ENCODE measurements around the gene KRABD2.
"Not testable (repeated sequence)": the region's sequence is repeated elsewhere in the genome, so short reads cannot be mapped to it uniquely, and the experiment has no call there.

Gene KRABD2

GRCh38 chr17:8376271-8377067 is at the start of gene KRABD2:
Gene KRABD2 (minus strand): TSS chr17:8376704.
- DNase-seq = peak; percentile 35

DNA sequence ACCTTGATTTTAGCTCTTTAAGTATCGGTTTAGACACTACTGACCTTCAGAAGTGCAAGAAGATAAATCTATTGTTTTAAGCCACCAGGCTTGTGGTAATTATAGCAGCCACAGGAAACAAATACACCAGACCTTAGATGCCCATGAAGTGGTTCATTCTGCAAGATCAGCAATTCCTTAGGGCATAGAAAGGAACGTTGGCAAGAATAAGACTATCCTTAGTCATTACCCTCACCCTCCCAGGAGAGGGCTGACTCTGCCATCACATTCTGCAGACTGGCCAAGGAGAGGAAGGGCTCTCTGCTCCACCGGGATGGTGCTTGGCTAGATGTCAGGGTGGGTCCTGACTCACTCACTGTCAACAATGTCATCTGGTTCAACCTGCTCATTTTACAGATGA is 45.1 kb upstream of the KRABD2 start:
- no peak for DNase-seq

DNA sequence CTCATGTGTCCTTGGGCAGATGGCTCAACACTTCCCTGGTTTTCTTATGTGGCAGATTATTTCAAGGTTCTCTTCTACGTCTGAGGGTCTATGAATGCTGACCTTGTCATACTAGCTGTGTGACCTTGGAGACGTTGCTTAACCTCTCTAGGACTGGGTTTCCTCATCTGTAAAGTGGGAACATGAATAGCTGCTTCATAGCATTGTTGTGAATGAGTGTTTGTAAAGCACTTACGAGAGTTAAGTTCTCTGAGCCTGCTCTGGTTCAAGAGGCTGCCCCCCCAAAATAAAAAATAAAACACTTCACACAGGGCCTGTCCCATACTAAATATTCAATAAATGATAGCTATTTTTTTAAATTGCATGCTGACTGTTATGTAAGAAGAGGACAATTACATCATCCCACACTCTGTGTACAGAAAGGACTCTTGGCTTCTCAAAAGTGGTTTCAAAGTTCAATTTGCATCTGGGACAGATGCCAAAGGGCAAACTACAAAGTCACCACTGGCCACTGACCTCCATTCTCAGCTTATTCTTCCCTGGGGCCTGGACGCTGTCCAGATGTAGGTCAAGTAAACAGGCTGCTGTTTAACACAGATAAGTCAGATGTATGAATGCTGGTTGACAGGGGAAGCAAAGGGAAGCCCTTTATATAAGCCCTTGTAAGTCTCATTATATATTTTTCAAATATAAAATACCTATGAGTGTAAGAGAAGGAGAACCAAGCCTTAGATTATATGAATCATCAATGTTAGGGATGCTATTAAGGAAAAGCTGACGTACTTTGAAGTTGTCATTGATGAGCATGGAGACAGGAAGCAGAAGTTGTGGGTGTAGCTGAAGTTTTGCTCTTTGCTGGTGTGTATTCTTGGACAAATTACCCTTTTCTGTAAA is 43.8 kb upstream of the KRABD2 start:
- no peak for DNase-seq

- DNase-seq = no peak
These were observed 42.8 kb upstream of the KRABD2 start for GRCh38 chr17:8419305-8419704.

DNA sequence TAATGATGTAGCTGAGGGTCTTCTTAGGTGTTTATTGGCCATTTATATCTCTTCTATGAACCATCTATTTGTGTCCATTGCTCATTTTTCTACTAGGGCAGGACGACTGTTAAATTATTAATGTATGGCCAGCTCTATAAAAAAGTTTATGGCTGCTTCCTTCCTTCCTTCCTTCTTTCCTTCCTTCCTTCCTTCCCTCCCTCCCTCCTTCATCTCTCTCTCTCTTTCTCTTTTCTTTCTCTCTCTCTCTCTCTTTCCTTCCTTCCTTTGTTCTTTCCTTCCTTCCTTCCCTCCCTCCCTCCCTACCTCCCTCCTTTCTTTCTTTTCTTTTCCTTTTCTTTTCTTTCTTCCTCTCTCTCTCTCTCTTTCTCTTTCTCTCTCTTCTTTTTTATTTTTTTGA is 42.0 kb upstream of the KRABD2 start:
- no peak for DNase-seq

DNA sequence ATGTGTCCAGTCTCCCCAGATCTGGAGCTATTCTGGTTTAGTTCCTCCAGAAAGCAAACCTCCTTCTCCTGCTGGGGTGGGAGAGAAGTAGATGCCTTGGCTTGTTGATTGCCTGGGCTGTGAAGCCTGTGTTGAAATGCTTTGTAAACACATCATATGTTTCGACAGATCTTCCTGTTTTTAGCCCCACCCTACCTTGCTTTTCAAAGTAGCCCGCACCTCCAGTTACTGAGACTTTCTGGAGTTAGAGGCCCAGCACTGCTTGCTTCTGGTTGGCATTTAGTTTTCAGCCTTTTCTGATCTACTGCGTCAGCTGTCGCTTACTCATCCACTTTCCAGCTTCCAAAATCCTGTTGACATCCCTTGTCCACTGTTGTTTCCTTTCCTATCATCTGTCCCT is 41.3 kb upstream of the KRABD2 start:
- no peak for DNase-seq

- DNase-seq = no peak
These were observed 37.4 kb upstream of the KRABD2 start for GRCh38 chr17:8413938-8414337.

DNA sequence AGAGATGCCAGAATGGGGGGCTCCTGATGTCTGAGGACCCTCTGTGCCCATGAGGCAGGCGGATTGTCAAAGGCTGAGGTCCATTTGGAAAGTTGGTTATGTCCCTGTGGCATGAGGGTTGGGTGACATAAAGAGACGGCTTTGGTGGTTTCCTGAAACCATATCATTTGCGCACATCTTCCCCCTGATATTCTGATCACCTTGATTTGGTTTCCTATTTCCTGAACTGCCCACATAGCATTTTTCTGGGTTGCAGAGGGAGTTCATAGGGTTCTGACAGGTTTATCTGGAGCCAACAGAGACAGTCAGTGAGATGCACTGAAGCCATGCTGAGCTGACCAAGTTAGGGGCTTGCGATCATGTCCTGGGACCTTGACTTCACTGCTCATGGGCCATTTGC is 36.8 kb upstream of the KRABD2 start:
- no peak for DNase-seq

DNA sequence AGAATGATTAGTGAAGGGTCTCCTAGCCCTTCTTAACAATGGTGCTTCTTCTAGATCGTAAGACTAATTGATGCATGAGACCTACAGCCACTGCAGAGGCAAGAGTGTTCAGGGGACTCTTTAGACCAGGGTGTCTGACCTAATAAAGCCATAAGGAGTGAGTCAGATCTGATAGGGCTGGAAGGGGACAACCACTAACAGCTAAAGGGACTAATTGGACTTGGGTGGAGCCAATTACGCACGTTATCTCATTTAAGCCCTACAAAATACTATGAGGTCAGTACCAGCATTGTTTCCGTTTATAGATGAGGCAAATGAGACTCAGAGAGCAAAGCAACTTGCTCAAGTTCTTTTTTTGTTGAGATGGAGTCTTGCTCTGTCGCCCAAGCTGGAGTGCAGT is 35.6 kb upstream of the KRABD2 start:
- no peak for DNase-seq

GRCh38 chr17:8410883-8411238 is 34.4 kb upstream of the KRABD2 start:
- no peak for DNase-seq

- no peak for DNase-seq
These were observed 33.7 kb upstream of the KRABD2 start for GRCh38 chr17:8409966-8410882.

- DNase-seq = no peak
These were observed 31.9 kb upstream of the KRABD2 start for GRCh38 chr17:8408371-8408770.

DNA sequence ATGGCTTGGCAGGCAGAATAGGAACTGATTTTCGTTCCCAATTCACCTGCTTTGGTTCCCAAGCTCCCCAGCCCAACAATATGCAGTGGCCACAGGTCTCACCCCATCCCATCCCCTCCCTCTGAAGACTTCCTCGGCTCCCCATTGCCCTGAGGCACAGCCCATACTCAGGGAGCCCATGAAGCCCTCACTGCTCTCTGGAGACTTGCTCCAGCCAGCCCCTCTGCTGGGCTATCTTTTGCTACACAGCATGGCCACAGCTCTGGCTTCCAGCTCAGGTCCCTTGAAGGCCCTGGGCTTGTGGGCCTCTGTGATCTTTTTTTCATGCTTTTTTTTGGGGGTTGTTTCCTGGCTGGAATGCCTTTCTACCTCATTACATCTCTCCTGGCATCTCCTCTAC is 29.7 kb upstream of the KRABD2 start:
- no peak for DNase-seq

- no peak for DNase-seq
These were observed 29.1 kb upstream of the KRABD2 start for GRCh38 chr17:8405499-8406016.

DNA sequence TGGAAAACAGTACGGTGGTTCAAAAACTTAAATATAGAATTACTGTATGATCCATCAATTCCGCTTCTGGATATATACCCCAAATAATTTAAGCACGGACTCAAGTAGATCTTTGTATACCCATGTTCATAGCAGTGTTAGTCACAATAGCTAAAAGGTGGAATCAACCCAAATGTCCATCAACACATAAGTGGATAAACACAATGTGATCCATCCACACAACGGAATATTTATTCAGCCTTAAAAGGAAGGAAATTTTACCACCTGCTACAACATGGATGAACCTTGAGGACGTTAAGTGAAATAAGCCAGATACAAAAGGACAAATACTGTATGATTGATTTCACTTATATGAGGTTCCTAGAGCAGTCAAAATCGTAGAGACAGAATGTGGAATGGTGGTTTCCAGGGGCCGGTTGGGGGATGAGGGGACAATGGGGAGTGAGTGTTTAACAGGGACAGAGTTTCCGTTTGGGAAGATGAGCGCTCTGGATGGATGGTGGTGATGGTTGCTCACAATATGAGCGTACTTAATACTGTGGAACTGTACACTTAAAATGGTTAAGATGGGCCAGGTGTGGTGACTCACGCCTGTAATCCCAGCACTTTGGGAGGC is 26.5 kb upstream of the KRABD2 start:
- DNase-seq = no peak

- DNase-seq = no peak
These were observed 24.6 kb upstream of the KRABD2 start for GRCh38 chr17:8401107-8401506.

- DNase-seq = no peak
These were observed 22.5 kb upstream of the KRABD2 start for GRCh38 chr17:8398980-8399379.

DNA sequence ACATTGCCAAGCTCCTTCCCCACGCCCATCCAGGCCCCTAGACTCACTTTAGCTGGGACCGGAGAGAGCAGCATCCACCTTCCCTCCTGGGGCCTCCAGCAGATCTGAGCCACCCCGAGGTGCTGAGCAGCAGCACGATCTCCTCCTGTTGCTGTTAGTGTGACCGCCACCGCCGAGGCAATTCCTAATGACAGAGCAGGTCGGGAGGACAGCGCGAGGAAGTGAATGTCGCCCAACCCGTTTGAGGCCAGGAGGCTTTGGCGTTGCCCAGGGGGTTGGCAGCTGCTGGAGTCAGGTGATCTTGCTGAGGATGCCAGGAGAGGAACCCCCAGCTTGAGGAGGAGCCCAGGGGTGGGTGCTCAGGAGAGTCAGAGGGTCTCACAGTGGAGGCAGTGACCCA is 21.1 kb upstream of the KRABD2 start, which contains the start of gene RNF222:
TSS of gene RNF222 (minus strand) at position 192 of the 400 bp plus-strand sequence. CDS start 4,366 bp downstream, outside the sequence.
- no peak for DNase-seq

- DNase-seq = not testable (repeated sequence)
These were observed 18.0 kb upstream of the KRABD2 start for GRCh38 chr17:8394497-8394896.

DNA sequence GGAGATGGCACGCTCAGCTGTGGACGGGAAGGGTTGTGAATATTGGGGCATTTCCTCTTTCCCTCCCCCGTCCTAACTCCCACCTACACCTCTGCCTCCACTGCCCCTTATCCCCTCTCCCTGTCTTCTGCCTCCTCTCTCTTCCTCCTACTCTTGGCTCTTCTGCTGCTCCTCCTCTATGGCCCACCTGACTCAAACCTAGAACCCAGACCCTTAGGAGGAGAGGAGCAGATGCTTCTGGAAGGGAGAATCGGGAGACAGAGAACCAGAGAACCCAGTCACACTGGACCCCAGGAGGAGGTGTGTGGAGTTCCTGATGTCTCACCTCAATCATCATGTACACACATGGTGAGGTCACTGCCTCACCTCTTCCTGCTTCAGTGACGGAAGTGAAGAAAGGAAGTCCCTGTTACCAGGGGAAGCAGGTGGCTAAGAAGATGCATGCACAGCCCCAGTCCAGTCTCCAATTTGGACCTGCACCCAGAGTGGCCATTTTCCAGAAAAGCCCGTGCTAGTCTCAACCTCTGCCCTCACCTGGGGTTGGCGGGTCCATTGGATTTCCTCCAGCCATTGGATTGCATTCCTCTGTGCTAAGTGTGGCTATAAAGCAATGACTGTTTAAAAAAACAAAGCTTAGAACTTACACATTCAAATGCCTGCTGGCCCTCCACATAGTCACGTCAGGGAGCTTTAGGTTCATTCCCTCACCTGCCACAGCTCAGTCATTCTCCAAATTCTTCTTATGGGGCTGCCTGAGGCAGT is 17.1 kb upstream of the KRABD2 start:
- no peak for DNase-seq

GRCh38 chr17:8392674-8393469 is 16.4 kb upstream of the KRABD2 start:
- DNase-seq = no peak
